T-cell (primary cell): ENCODE measurements around the gene PUM1. TPM values are rescaled to one million over a fixed set of nuclear protein-coding genes. Genes with fewer than 3 reads are reported as not detected.
A peak's percentile ranks its signal among the peaks of the same experiment; 100 is the strongest.

Experiments
- ATAC-seq, 4 experiments: fragments of 200-7000 bp in 3 of 4; fragments of 150-1000 bp in 1 of 4; cut with Tn5 transposase; replicated peaks in 1 of 4; 1 replicate in 3 of 4; 2 replicates in 1 of 4; pipeline ENCODE4 v1.10.0; 2021; ENCODE audit warnings: moderate library complexity in 3 of 4, mild to moderate bottlenecking in 2 of 4, moderate number of reproducible peaks in 1 of 4
- CTCF ChIA-PET, 2 donors: fragments of 300-600 bp; sonication (Branson Sonifier 250); formaldehyde crosslinking; loops; one replicate each; lab custom pipeline; 2022; ENCODE audit warnings: antibody characterized with exemption in 2 of 2; lab: Charles Lee
- POLR2A ChIA-PET, 2 donors: fragments of 300-600 bp; sonication (Branson Sonifier 250); formaldehyde crosslinking; loops; one replicate each; lab custom pipeline; 2022; ENCODE audit warnings: antibody characterized with exemption in 2 of 2; lab: Charles Lee
- DNase-seq, 35 experiments: peaks; one replicate each; pipeline versions ENCODE4 v3.0.0 to v3.0.0-alpha.2; 2013 to 2023
- H3K27ac ChIP-seq: one replicate; pipeline ENCODE4 v1.5.1; 2013; ENCODE audit warnings: low read length
- H3K27me3 ChIP-seq, 2 experiments: replicated peaks in 1 of 2; 1 replicate in 1 of 2; 2 replicates in 1 of 2; pipeline versions ENCODE4 v1.6.1 to v1.7.0; 2013; ENCODE audit warnings: low read length in 1 of 2, mixed read lengths in 1 of 2; ENCODE audit not compliant: control insufficient read depth in 2 of 2, insufficient read depth in 2 of 2; ENCODE audit errors: extremely low read depth in 1 of 2
- H3K36me3 ChIP-seq, 2 donors: 1 replicate in 1 of 2; 2 replicates in 1 of 2; pipeline versions ENCODE4 v1.6.1 to v1.7.0; 2013; ENCODE audit warnings: low read length in 1 of 2; ENCODE audit not compliant: control insufficient read depth in 2 of 2, insufficient read depth in 1 of 2; ENCODE audit errors: extremely low read depth in 1 of 2
- H3K4me1 ChIP-seq, 2 experiments: 1 replicate in 1 of 2; 2 replicates in 1 of 2; pipeline versions ENCODE4 v1.6.1 to v1.7.0; 2013; ENCODE audit warnings: low read length in 2 of 2, mixed read lengths in 1 of 2; ENCODE audit not compliant: insufficient read depth in 2 of 2, control insufficient read depth in 1 of 2; ENCODE audit errors: extremely low read depth in 1 of 2
- H3K4me3 ChIP-seq, 2 donors: 1 replicate in 1 of 2; 2 replicates in 1 of 2; pipeline versions ENCODE4 v1.5.1 to v1.7.0; 2013; ENCODE audit warnings: mild to moderate bottlenecking in 2 of 2, low read length in 1 of 2, moderate library complexity in 1 of 2; ENCODE audit not compliant: control insufficient read depth in 1 of 2; ENCODE audit errors: extremely low read depth in 1 of 2
- H3K9me3 ChIP-seq: 2 replicates; pipeline ENCODE4 v1.7.0; 2013
- H3K27ac Mint-ChIP-seq, 2 donors: one replicate each; pipeline ENCODE4 v1.8.0; 2020 to 2021; ENCODE audit warnings: mild to moderate bottlenecking in 2 of 2, mixed read lengths in 2 of 2
- H3K27me3 Mint-ChIP-seq, 2 donors: one replicate each; pipeline ENCODE4 v1.8.0; 2021 to 2022; ENCODE audit warnings: mixed read lengths in 2 of 2
- H3K36me3 Mint-ChIP-seq: one replicate; pipeline ENCODE4 v1.8.0; 2021; ENCODE audit warnings: mixed read lengths
- H3K4me1 Mint-ChIP-seq, 3 donors: one replicate each; pipeline ENCODE4 v1.8.0; 2020 to 2022; ENCODE audit warnings: mixed read lengths in 3 of 3, mild to moderate bottlenecking in 1 of 3
- H3K4me3 Mint-ChIP-seq, 3 donors: one replicate each; pipeline ENCODE4 v1.8.0; 2020 to 2022; ENCODE audit warnings: mild to moderate bottlenecking in 3 of 3, mixed read lengths in 3 of 3, moderate library complexity in 3 of 3
- H3K9me3 Mint-ChIP-seq, 3 donors: one replicate each; pipeline ENCODE4 v1.8.0; 2020 to 2022; ENCODE audit warnings: mixed read lengths in 3 of 3
- WGBS: methylation state at CpG from one replicate; pipeline ENCODE4 v1.1.5; 2013; ENCODE audit warnings: missing lambda C conversion rate; ENCODE audit not compliant: insufficient coverage; 5-methylcytosine and 5-hydroxymethylcytosine counted together
- total RNA-seq, 35 experiments: library from RNA in 6 of 35; stranded (reverse) in 6 of 35; fragments of 120-200 nt in 1 of 35; gene quantifications; one replicate each; pipeline versions ENCODE4 v1.2.1 to v1.2.4 and lab custom pipeline; 2013 to 2026

Gene PUM1
- total RNA-seq, 5 donors from 2014 or later (not counting 1 experiment from before 2014, with no cell fraction given): 146 to 229 (median 154) TPM

DNA sequence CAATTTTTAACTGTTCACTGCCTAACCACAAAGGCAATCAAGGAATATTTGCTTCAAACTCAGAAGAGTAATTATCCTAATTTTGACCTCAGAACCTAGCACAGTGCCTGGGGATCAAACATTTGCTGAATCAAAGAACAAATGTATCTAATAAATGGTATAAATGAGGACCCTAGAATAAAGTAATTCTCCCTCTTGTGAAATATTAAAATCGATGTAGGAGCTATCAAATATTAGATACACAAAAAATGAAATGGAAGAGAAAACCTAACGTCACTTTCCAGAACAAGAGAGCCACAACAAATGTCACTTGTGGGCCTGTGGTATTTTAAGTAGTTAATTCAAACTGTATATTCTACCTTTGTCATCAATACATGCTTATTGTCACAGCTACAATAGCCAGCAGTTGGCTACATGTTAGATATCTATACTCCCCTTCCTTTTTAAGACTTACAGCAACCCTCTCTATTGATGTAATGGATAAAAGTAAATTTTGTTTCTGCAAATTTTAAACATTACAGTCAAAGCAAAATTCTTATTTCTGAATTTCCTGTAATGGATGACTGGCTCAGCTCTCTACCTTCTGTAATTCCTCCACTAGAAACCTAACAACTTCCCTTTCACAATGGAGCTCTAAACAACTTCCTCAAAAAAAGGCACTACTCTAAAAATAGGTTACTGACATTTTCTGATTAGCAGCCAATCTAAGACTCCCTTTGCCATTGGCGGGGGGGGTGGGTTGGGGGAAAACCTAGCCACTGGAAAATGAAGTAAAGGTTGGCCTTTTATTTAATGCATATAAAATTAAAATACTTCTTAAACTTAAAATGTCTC, 37.6 kb downstream of the PUM1 start:
- H3K4me1 ChIP-seq: peaks cover 8 to 25% of the 10 kb centered on the region in 2 experiments
- no peak overlapping the region for H3K27ac ChIP-seq
- H3K4me3 Mint-ChIP-seq: no peak overlapping the region

DNA sequence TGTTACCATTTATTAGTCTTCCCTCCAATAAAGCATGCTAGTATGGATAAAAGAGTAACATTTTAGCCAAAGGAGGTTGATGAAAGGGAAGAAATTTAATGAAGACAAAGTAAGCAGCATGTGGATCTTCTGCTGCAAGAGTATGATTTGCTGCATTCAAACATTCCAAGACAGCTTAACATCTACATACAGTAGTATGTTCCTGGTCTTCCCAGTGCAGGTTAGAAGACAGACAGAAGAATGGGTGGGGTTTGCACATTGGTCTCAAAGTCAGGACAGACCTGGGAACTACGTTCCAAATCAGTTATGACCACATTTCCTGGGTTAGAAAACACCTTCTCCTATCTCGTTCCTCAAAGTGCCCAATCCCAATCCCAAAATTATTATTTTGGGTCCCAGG, 43.3 kb downstream of the PUM1 start:
- Mint-ChIP-seq H3K27ac (peak overlapping the region in 1 of 2 donors; percentile 55), H3K27me3 (no peaks in the 10 kb centered on the region), H3K4me3 (peak overlapping the region in 1 of 3 donors; percentile 4), H3K36me3 (peaks cover 29% of the 10 kb centered on the region), H3K4me1 (peaks cover 82 to 83% (median 82%) of the 10 kb centered on the region in 3 donors), H3K9me3 (no peaks in the 10 kb centered on the region)
- 57% methylated on average over 1 of the region's 2 CpGs for WGBS
- CTCF ChIA-PET: interaction anchor here in 1 of 2 donors (0.5 kb wide), 1 partner anchor 14 kb away, joined by 6 read pairs; no protein-coding TSS in a partner anchor
- Histone ChIP-seq H3K9me3 (no peaks in the 10 kb centered on the region), H3K36me3 (peaks cover 0 to 7% of the 10 kb centered on the region in 2 donors), H3K4me1 (peaks cover 31% of the 10 kb centered on the region in 2 experiments), H3K4me3 (no peak overlapping the region), H3K27me3 (no peaks in the 10 kb centered on the region), H3K27ac (no peak overlapping the region)
- DNase-seq: no peak
- POLR2A ChIA-PET: interaction anchor here (0.6 to 0.7 kb wide), 2 partner anchors 42 to 254 kb away, joined by 3 read pairs; no protein-coding TSS in a partner anchor
- ATAC-seq: no peak

More for the DNA sequence above, 37.6 kb downstream of the PUM1 start:
- Mint-ChIP-seq H3K36me3 (peaks cover 39% of the 10 kb centered on the region), H3K4me1 (peaks cover 79 to 83% (median 83%) of the 10 kb centered on the region in 3 donors), H3K27me3 (no peaks in the 10 kb centered on the region), H3K27ac (peak overlapping the region in 1 of 2 donors; percentile 46), H3K9me3 (no peaks in the 10 kb centered on the region)
- Histone ChIP-seq H3K9me3 (no peaks in the 10 kb centered on the region), H3K4me3 (no peak overlapping the region), H3K27me3 (no peaks in the 10 kb centered on the region), H3K36me3 (peaks cover 0 to 13% of the 10 kb centered on the region in 2 donors)
- POLR2A ChIA-PET: no interaction called here
- DNase-seq (no peak), ATAC-seq (no peak)
- no CpG with 5 or more reads among the region's 3 CpGs for WGBS
- CTCF ChIA-PET: no interaction called here

DNA sequence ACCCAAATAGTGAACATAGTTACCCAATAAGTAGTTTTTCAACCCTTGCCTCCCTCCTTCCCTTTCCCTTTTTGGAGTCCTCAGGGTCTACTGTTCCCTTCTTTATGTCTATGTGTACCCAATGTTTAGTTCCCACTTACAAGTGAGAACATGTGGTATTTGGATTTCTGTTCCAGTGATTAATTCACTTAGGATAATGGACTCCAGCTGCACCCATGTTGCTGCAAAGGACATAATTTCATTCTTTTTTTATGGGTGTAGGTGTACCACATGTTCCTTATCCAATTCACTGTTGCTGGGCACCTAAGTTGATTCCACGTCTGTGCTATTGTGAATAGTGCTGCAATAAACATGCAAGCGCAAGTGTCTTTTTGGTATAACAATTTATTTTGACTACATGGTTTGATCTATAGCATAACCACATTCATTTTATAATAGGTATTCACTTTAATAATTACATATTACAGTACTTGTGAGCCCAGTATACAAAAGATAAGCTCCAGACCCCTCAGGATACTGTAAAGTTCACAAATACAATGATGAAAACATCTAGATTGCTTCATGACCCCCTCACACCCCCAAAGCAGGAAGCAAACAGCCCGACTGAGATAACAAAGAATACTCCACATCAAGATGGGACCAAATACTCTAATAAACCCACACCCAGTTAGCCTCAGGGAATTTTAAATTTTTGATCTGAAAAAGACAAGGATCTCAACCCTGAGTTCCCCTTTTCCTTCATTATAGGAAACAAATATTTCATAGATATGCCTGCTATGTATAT, 45.3 kb downstream of the PUM1 start:
- Histone ChIP-seq H3K27me3 (no peaks in the 10 kb centered on the region), H3K4me1 (peaks cover 27 to 33% of the 10 kb centered on the region in 2 experiments), H3K36me3 (no peaks in the 10 kb centered on the region), H3K4me3 (no peak overlapping the region), H3K27ac (no peak overlapping the region), H3K9me3 (no peaks in the 10 kb centered on the region)
- 38% methylated on average over 1 of the region's 3 CpGs for WGBS
- H3K27me3 Mint-ChIP-seq: no peaks in the 10 kb centered on the region
- H3K4me1 Mint-ChIP-seq: peaks cover 80 to 86% (median 85%) of the 10 kb centered on the region in 3 donors
- peaks cover 25% of the 10 kb centered on the region for H3K36me3 Mint-ChIP-seq
- POLR2A ChIA-PET: no interaction called here
- ATAC-seq (no peak), DNase-seq (no peak)
- no peaks in the 10 kb centered on the region for H3K9me3 Mint-ChIP-seq
- CTCF ChIA-PET: no interaction called here
- peak overlapping the region in 1 of 3 donors; percentile 51 for H3K4me3 Mint-ChIP-seq
- H3K27ac Mint-ChIP-seq: peak overlapping the region in 1 of 2 donors; percentile 32

DNA sequence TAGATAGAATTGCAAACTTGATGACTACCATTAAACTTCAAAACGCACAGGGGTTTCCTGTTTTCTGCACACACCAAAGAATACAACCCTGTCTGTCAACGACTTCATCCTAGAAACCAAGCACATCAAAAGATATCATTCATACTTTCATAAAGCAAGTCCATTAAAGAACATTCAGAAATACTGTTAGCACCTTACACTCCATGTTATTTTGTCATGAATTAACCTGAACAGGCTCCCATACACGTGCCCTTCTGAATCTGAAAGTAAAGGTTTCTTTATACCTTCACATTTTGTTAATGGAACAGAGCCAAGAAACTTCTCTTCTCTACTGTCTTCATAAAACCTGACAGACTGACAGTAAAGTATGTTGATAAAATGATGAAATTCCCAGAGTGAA, 46.1 kb downstream of the PUM1 start:
- Mint-ChIP-seq H3K27ac (peak overlapping the region; percentile 33 to 48), H3K27me3 (no peaks in the 10 kb centered on the region), H3K4me1 (peaks cover 72 to 78% (median 77%) of the 10 kb centered on the region in 3 donors), H3K9me3 (no peaks in the 10 kb centered on the region), H3K4me3 (peak overlapping the region in 1 of 3 donors; percentile 51), H3K36me3 (peaks cover 25% of the 10 kb centered on the region)
- Histone ChIP-seq H3K27me3 (no peaks in the 10 kb centered on the region), H3K9me3 (no peaks in the 10 kb centered on the region), H3K4me1 (peaks cover 31 to 33% of the 10 kb centered on the region in 2 experiments), H3K4me3 (no peak overlapping the region), H3K36me3 (no peaks in the 10 kb centered on the region), H3K27ac (no peak overlapping the region)
- WGBS: 7% methylated on average over 3 of the region's 3 CpGs
- ChIA-PET CTCF (no interaction called here), POLR2A (no interaction called here)
- ATAC-seq: peak; percentile 40 to 68 (median 65)
- peak in 1 of 35 experiments; percentile 19 for DNase-seq

DNA sequence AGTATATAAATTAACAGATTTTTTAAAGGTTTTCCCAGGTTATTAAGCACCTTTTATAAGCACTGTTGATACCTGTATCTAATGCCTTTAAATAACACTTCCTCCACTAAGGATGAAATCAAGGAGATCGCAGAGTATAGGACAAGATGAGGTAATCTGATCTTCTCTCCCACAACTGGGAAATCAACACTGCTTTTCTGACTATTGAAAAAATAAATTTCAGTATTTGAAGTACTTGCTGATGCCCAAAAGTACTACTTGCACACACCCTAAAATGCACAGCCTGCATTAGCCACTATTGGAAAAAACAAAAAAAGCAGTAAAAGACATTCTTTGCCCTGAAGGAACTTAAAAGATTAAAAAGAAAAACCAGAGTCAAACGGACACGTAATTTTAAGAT, 48.6 kb downstream of the PUM1 start:
- WGBS: no CpG with 5 or more reads among the region's 3 CpGs
- Mint-ChIP-seq H3K27ac (no peak overlapping the region), H3K36me3 (peaks cover 10% of the 10 kb centered on the region), H3K9me3 (no peaks in the 10 kb centered on the region), H3K4me3 (peak overlapping the region in 1 of 3 donors; percentile 1), H3K27me3 (no peaks in the 10 kb centered on the region), H3K4me1 (peaks cover 69 to 73% (median 73%) of the 10 kb centered on the region in 3 donors)
- Histone ChIP-seq H3K4me3 (no peak overlapping the region), H3K4me1 (peaks cover 24 to 42% of the 10 kb centered on the region in 2 experiments), H3K9me3 (no peaks in the 10 kb centered on the region), H3K36me3 (no peaks in the 10 kb centered on the region), H3K27ac (no peak overlapping the region), H3K27me3 (no peaks in the 10 kb centered on the region)
- ChIA-PET POLR2A (no interaction called here), CTCF (no interaction called here)
- ATAC-seq: no peak
- DNase-seq: no peak
